ENCODE data around the gene SCGB2A2. TPM values are rescaled to one million over a fixed set of nuclear protein-coding genes. Genes with fewer than 3 reads are reported as not detected.

Gene SCGB2A2
- total RNA-seq, 2 experiments from 2014 or later, result not detected

Other genes with a start within 250 kb of the SCGB2A2 start
- 100 to 1,000 TPM; 142 to 153 TPM for gene INCENP, start 146.1 kb upstream of the SCGB2A2 start, total RNA-seq
- not detected for gene SCGB1D1, start 79.9 kb upstream of the SCGB2A2 start, total RNA-seq
- not detected for gene SCGB2A1, start 61.5 kb upstream of the SCGB2A2 start, total RNA-seq
- gene SCGB1D2, start 27.9 kb upstream of the SCGB2A2 start, total RNA-seq, result not detected
- gene SCGB1D4, start 28.9 kb downstream of the SCGB2A2 start, total RNA-seq, result not detected
- gene ASRGL1, start 67.3 kb downstream of the SCGB2A2 start, total RNA-seq, result 10 to 100 TPM; 11.3 to 12.2 TPM
- not detected for gene SCGB1A1, start 148.9 kb downstream of the SCGB2A2 start, total RNA-seq

Measured in activated naive CD8-positive, alpha-beta T cell treated with anti-CD3 and anti-CD28 coated beads, Interleukin-2, amount 10 ng/mL, durations not matched to agents 7 days and 5 days (primary cell).